MM.1S (cell line): ENCODE data around the gene TLR5.

Source experiments
- DNase-seq: peaks from one replicate; pipeline ENCODE4 v3.0.0-alpha.2; 2015
- H2AFZ ChIP-seq: fragments of 300-600 bp; sonication (generic); 2 replicates; pipeline ENCODE4 v1.6.0; 2016; ENCODE audit warnings: antibody characterized with exemption, low read length
- H3F3A ChIP-seq: fragments of 300-600 bp; sonication (generic); 2 replicates; pipeline ENCODE4 v1.6.1; 2016; ENCODE audit warnings: mild to moderate bottlenecking, antibody characterized with exemption, low read length, moderate library complexity, mixed read lengths; ENCODE audit not compliant: insufficient read depth
- H3K27ac ChIP-seq: fragments of 300-600 bp; sonication (generic); 2 replicates; pipeline ENCODE4 v1.5.1; 2016; ENCODE audit warnings: mild to moderate bottlenecking, low read length
- H3K27me3 ChIP-seq: fragments of 300-600 bp; sonication (generic); replicated peaks from 2 replicates; pipeline ENCODE4 v1.6.0; 2016; ENCODE audit warnings: low read length; ENCODE audit not compliant: insufficient read depth
- H3K36me3 ChIP-seq: fragments of 300-600 bp; sonication (generic); replicated peaks from 2 replicates; pipeline ENCODE4 v1.6.1; 2016; ENCODE audit warnings: mild to moderate bottlenecking, low read length, mixed read lengths; ENCODE audit not compliant: insufficient read depth
- H3K4me1 ChIP-seq: fragments of 300-600 bp; sonication (generic); 2 replicates; pipeline ENCODE4 v1.6.1; 2016; ENCODE audit warnings: low read length, mixed read lengths
- H3K4me2 ChIP-seq: fragments of 300-600 bp; sonication (generic); 2 replicates; pipeline ENCODE4 v1.6.0; 2016; ENCODE audit warnings: low read depth, low read length
- H3K4me3 ChIP-seq: fragments of 300-600 bp; sonication (generic); 2 replicates; pipeline ENCODE4 v1.5.1; 2016; ENCODE audit warnings: low read length, mixed read lengths
- H3K79me2 ChIP-seq: fragments of 300-600 bp; sonication (generic); 2 replicates; pipeline ENCODE4 v1.6.1; 2016; ENCODE audit warnings: mixed run types, low read length, mixed read lengths
- H3K9ac ChIP-seq: fragments of 300-600 bp; sonication (generic); 2 replicates; pipeline ENCODE4 v1.6.1; 2016; ENCODE audit warnings: low read length, mixed read lengths
- H3K9me2 ChIP-seq: fragments of 300-600 bp; sonication (generic); replicated peaks from 2 replicates; pipeline ENCODE4 v1.6.1; 2016; ENCODE audit warnings: mild to moderate bottlenecking, low read length, mixed read lengths; ENCODE audit not compliant: insufficient read depth
- H3K9me3 ChIP-seq: fragments of 300-600 bp; sonication (generic); replicated peaks from 2 replicates; pipeline ENCODE4 v1.6.1; 2016; ENCODE audit warnings: mild to moderate bottlenecking, low read length, mixed read lengths; ENCODE audit not compliant: insufficient read depth
- H4K20me1 ChIP-seq: fragments of 300-600 bp; sonication (generic); 2 replicates; pipeline ENCODE4 v1.6.1; 2016; ENCODE audit warnings: mild to moderate bottlenecking, low read length, moderate library complexity, mixed read lengths; ENCODE audit not compliant: insufficient read depth
- CTCF ChIP-seq: fragments of 300-600 bp; sonication (generic); IDR thresholded peaks from 2 replicates; pipeline ENCODE4 v1.5.1; 2016; ENCODE audit warnings: antibody characterized with exemption, low read length, mixed read lengths
- EZH2 ChIP-seq: fragments of 300-600 bp; sonication (generic); optimal IDR thresholded peaks from 2 replicates; pipeline ENCODE3; 2017; ENCODE audit warnings: low read depth, mild to moderate bottlenecking, antibody characterized with exemption, low read length, mixed read lengths
- EZH2phosphoT487 ChIP-seq: fragments of 300-600 bp; sonication (generic); IDR thresholded peaks from 2 replicates; pipeline ENCODE4 v1.6.1; 2018; ENCODE audit warnings: antibody characterized with exemption, low read length

The TLR5 gene

GRCh38 chr1:223106856-223107255 lies 36.2 kb downstream of the TLR5 start:
- Histone ChIP-seq H3K4me3 (no peak overlapping the region), H3K27me3 (no peaks in the 10 kb centered on the region), H2AFZ (no peak overlapping the region), H3F3A (no peaks in the 10 kb centered on the region), H3K4me1 (no peaks in the 10 kb centered on the region), H4K20me1 (no peaks in the 10 kb centered on the region), H3K9ac (no peak overlapping the region), H3K9me2 (no peaks in the 10 kb centered on the region), H3K4me2 (no peak overlapping the region), H3K9me3 (no peaks in the 10 kb centered on the region), H3K27ac (no peak overlapping the region), H3K36me3 (no peaks in the 10 kb centered on the region), H3K79me2 (no peaks in the 10 kb centered on the region)
- TF ChIP-seq EZH2 (no peak), EZH2phosphoT487 (no peak), CTCF (no peak)
- no peak for DNase-seq

- no peak overlapping the region for H3K27ac ChIP-seq
- no peak overlapping the region for H2AFZ ChIP-seq
- no peaks in the 10 kb centered on the region for H3K9me3 ChIP-seq
- H3K4me1 ChIP-seq: no peaks in the 10 kb centered on the region
- no peaks in the 10 kb centered on the region for H3K36me3 ChIP-seq
- no peak overlapping the region for H3K4me2 ChIP-seq
- no peaks in the 10 kb centered on the region for H3K9me2 ChIP-seq
- no peak for TF ChIP-seq CTCF
- no peak for TF ChIP-seq EZH2phosphoT487
- TF ChIP-seq EZH2: no peak
- no peak overlapping the region for H3K9ac ChIP-seq
- H3K4me3 ChIP-seq: no peak overlapping the region
- no peaks in the 10 kb centered on the region for H3K27me3 ChIP-seq
- no peaks in the 10 kb centered on the region for H4K20me1 ChIP-seq
- no peaks in the 10 kb centered on the region for H3K79me2 ChIP-seq
- no peak for DNase-seq
- no peaks in the 10 kb centered on the region for H3F3A ChIP-seq
Observed at GRCh38 chr1:223105568-223105967, 37.5 kb downstream of the TLR5 start.

GRCh38 chr1:223102797-223103533 lies 40.1 kb downstream of the TLR5 start:
- H3F3A ChIP-seq: no peaks in the 10 kb centered on the region
- H3K79me2 ChIP-seq: no peaks in the 10 kb centered on the region
- H3K9me2 ChIP-seq: no peaks in the 10 kb centered on the region
- no peaks in the 10 kb centered on the region for H3K9me3 ChIP-seq
- H2AFZ ChIP-seq: no peak overlapping the region
- H3K36me3 ChIP-seq: no peaks in the 10 kb centered on the region
- DNase-seq: no peak
- H3K27me3 ChIP-seq: no peaks in the 10 kb centered on the region
- H3K4me3 ChIP-seq: no peak overlapping the region
- no peak overlapping the region for H3K4me2 ChIP-seq
- TF ChIP-seq EZH2: no peak
- H3K27ac ChIP-seq: no peak overlapping the region
- no peaks in the 10 kb centered on the region for H3K4me1 ChIP-seq
- no peak overlapping the region for H3K9ac ChIP-seq
- H4K20me1 ChIP-seq: no peaks in the 10 kb centered on the region

GRCh38 chr1:223097713-223098112 lies 45.3 kb downstream of the TLR5 start:
- Histone ChIP-seq H3K36me3 (no peaks in the 10 kb centered on the region), H3K4me2 (no peak overlapping the region), H3K9me3 (no peaks in the 10 kb centered on the region), H4K20me1 (no peaks in the 10 kb centered on the region), H3K9me2 (no peaks in the 10 kb centered on the region), H3K79me2 (no peaks in the 10 kb centered on the region), H3K4me3 (no peak overlapping the region), H3F3A (no peaks in the 10 kb centered on the region), H2AFZ (no peak overlapping the region), H3K27me3 (no peaks in the 10 kb centered on the region), H3K27ac (no peak overlapping the region), H3K4me1 (no peaks in the 10 kb centered on the region), H3K9ac (no peak overlapping the region)
- DNase-seq: no peak
- no peak for TF ChIP-seq EZH2phosphoT487
- no peak for TF ChIP-seq EZH2
- no peak for TF ChIP-seq CTCF
